ENCODE data around the gene JAML. TPM values are rescaled to one million over a fixed set of nuclear protein-coding genes. Genes with fewer than 3 reads are reported as not detected.

JAML gene
- total and polyA plus RNA-seq, 2 of the 13 experiments (the other 11 are each of a cell fraction or from before 2014, with no cell fraction given) = 2.0 to 3.3 TPM

DNA sequence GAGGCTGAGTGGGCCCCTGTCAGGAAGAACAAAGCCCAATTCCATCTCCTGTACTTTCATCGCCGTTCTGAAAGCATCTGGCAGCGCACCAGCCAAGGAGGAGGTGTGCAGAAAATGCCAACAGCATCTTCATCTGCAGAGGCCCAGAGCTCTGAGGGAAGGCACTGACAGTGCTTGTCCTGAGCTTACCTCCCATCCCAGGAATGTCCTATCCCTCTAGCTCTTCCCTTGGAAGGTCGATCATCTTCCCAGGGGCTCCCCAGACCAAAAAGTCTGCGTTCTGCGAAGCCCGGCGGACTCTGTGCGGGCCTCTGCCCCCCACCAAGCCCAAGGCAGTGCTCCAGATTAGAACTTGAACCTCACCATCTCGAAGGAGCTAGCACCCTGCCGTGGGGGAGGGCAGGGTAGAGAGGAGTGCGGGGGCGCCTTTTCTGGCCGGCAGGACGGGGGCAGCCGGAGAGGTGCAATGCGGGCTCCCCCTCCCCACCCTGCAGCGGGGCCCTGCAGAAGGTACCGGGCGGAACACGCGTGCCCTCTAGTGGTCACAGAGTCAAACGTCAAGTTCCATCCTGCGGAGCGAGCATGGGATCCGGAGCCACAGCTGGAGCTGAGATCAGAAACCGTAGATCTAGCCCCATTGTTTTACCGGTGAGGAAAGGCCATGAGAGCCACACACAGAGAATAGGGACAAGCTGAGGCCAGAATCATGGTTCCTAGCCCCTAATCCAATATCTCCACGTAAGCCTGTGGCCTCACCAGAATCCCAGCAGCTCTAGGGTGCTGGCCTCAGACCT, 53.3 kb downstream of the JAML start:
- H3K27ac ChIP-seq (ENCODE audit: extremely low read length, insufficient read depth, low read length) = no peak overlapping the region
- no peaks in the 10 kb centered on the region for H3K79me2 ChIP-seq (ENCODE audit: insufficient read depth, low read length)
- H4K20me1 ChIP-seq (ENCODE audit: insufficient read depth, low read length) = no peaks in the 10 kb centered on the region
- H3K4me3 ChIP-seq (replicated peaks in 1 of 3; ENCODE audit: insufficient read depth in 1 of 3, low read depth in 2 of 3, low read length in 3 of 3) = no peak overlapping the region; a peak in 1 of 6 replicates
- H3K27me3 ChIP-seq (ENCODE audit: control insufficient read depth in 1 of 2, insufficient read depth in 2 of 2, low read length in 2 of 2) = peaks cover 4 to 59% of the 10 kb centered on the region in 2 experiments
- FAIRE-seq (peak; percentile 81), DNase-seq (ENCODE audit: low spot score) (peak; percentile 56), ATAC-seq (peak; percentile 79)
- ChIA-PET CTCF (ENCODE audit: low intra/inter-chr PET ratio, low total read pairs) (interaction anchor here (0.9 to 2.5 kb wide), 4 partner anchors 9 to 119 kb away, joined by 3 to 14 read pairs (median 6); no protein-coding TSS in a partner anchor), POLR2A (interaction anchor here (1.3 kb wide), 1 partner anchor 24 kb away, joined by 4 read pairs; no protein-coding TSS in a partner anchor)
- peak overlapping the region; percentile 69 for H3K4me2 ChIP-seq (ENCODE audit: low read depth, low read length)
- no peaks in the 10 kb centered on the region for H3K9me3 ChIP-seq (ENCODE audit: low read length)
- H2AFZ ChIP-seq (ENCODE audit: low read length) = peak overlapping the region; percentile 78
- 0 out of 2 replicates have a peak overlapping the region, but pooled peaks have one; percentile 19 for H3K9ac ChIP-seq (ENCODE audit: insufficient read depth, low read depth, low read length)
- WGBS (ENCODE audit: low lambda C conversion rate) = 0% methylated on average over 3 of the region's 29 CpGs
- BruUV-seq (replicated peaks) = no TSS peak
- peaks cover 34% of the 10 kb centered on the region for H3K4me1 ChIP-seq (ENCODE audit: insufficient read depth, low read length)
- no peaks in the 10 kb centered on the region for H3K36me3 ChIP-seq (replicated peaks in 1 of 2; ENCODE audit: control insufficient read depth in 1 of 2, insufficient read depth in 2 of 2, low read length in 2 of 2)
- intact Hi-C loops (cut with micrococcal nuclease; ENCODE audit: unreplicated experiment) = loop anchor here (1.0 kb wide), 1 partner anchor 26 kb away; no protein-coding TSS in a partner anchor
- in situ Hi-C loops (cut with HindIII; ENCODE audit: extremely low pct_ligation_motif_present, low pct_unique_long_range_greater_than_20kb) = no loop called here
- TF ChIP-seq, protein P1, sequence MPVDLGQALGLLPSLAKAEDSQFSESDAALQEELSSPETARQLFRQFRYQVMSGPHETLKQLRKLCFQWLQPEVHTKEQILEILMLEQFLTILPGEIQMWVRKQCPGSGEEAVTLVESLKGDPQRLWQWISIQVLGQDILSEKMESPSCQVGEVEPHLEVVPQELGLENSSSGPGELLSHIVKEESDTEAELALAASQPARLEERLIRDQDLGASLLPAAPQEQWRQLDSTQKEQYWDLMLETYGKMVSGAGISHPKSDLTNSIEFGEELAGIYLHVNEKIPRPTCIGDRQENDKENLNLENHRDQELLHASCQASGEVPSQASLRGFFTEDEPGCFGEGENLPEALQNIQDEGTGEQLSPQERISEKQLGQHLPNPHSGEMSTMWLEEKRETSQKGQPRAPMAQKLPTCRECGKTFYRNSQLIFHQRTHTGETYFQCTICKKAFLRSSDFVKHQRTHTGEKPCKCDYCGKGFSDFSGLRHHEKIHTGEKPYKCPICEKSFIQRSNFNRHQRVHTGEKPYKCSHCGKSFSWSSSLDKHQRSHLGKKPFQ (CRISPR knock-in tag; IDR thresholded peaks at IDR 0.05; ENCODE audit: insufficient replicate concordance) = no peak
- TF ChIP-seq, protein P2, sequence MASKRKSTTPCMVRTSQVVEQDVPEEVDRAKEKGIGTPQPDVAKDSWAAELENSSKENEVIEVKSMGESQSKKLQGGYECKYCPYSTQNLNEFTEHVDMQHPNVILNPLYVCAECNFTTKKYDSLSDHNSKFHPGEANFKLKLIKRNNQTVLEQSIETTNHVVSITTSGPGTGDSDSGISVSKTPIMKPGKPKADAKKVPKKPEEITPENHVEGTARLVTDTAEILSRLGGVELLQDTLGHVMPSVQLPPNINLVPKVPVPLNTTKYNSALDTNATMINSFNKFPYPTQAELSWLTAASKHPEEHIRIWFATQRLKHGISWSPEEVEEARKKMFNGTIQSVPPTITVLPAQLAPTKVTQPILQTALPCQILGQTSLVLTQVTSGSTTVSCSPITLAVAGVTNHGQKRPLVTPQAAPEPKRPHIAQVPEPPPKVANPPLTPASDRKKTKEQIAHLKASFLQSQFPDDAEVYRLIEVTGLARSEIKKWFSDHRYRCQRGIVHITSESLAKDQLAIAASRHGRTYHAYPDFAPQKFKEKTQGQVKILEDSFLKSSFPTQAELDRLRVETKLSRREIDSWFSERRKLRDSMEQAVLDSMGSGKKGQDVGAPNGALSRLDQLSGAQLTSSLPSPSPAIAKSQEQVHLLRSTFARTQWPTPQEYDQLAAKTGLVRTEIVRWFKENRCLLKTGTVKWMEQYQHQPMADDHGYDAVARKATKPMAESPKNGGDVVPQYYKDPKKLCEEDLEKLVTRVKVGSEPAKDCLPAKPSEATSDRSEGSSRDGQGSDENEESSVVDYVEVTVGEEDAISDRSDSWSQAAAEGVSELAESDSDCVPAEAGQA (IDR thresholded peaks at IDR 0.05; ENCODE audit: low read depth) = no peak
- TF ChIP-seq, protein P2 (CRISPR knock-in tag; IDR thresholded peaks at IDR 0.05; ENCODE audit: borderline replicate concordance) = no peak
- TF ChIP-seq RNF2 (conservative IDR thresholded peaks at IDR 0.05; ENCODE audit: low read depth) = no peak
- TF ChIP-seq HDAC2 (CRISPR knock-in tag; IDR thresholded peaks at IDR 0.05) = 0 out of 2 replicates have a peak, but pooled peaks have one; percentile 13
- TF ChIP-seq, protein P3, sequence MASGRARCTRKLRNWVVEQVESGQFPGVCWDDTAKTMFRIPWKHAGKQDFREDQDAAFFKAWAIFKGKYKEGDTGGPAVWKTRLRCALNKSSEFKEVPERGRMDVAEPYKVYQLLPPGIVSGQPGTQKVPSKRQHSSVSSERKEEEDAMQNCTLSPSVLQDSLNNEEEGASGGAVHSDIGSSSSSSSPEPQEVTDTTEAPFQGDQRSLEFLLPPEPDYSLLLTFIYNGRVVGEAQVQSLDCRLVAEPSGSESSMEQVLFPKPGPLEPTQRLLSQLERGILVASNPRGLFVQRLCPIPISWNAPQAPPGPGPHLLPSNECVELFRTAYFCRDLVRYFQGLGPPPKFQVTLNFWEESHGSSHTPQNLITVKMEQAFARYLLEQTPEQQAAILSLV (CRISPR knock-in tag; IDR thresholded peaks at IDR 0.05; ENCODE audit: borderline replicate concordance) = no peak
- TF ChIP-seq, protein P4, sequence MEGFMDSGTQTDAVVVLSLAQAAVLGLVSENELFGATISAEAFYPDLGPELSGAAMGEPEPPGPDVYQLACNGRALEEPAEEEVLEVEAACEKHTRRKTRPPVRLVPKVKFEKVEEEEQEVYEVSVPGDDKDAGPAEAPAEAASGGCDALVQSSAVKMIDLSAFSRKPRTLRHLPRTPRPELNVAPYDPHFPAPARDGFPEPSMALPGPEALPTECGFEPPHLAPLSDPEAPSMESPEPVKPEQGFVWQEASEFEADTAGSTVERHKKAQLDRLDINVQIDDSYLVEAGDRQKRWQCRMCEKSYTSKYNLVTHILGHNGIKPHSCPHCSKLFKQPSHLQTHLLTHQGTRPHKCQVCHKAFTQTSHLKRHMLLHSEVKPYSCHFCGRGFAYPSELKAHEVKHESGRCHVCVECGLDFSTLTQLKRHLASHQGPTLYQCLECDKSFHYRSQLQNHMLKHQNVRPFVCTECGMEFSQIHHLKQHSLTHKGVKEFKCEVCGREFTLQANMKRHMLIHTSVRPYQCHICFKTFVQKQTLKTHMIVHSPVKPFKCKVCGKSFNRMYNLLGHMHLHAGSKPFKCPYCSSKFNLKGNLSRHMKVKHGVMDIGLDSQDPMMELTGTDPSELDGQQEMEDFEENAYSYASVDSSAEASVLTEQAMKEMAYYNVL (CRISPR knock-in tag; IDR thresholded peaks at IDR 0.05; ENCODE audit: borderline replicate concordance) = no peak
- no peak for TF ChIP-seq LCORL (IDR thresholded peaks at IDR 0.05)
- 0 out of 2 replicates have a peak, but pooled peaks have one; percentile 47 for TF ChIP-seq LCORL (CRISPR knock-in tag; IDR thresholded peaks at IDR 0.05)
- no peak for TF ChIP-seq NFYB (CRISPR knock-in tag; IDR thresholded peaks at IDR 0.05)
- TF ChIP-seq ADNP (CRISPR knock-in tag; IDR thresholded peaks at IDR 0.05) = no peak
- TF ChIP-seq ONECUT2 (CRISPR knock-in tag; IDR thresholded peaks at IDR 0.05) = no peak
- no peak for TF ChIP-seq ZNF879 (CRISPR knock-in tag; IDR thresholded peaks at IDR 0.05)
